ENCODE measurements around the gene TMOD1. TPM values are rescaled to one million over a fixed set of nuclear protein-coding genes. Genes with fewer than 3 reads are reported as not detected.

TMOD1 gene
- total RNA-seq, 1 experiment from 2014 or later = 1.0 TPM

GRCh38 chr9:97559111-97559514 lies 57.6 kb downstream of the TMOD1 start:
- ChIA-PET CTCF (interaction anchor here (1.7 kb wide), 1 partner anchor 40 kb away, joined by 7 read pairs; no protein-coding TSS in a partner anchor), POLR2A (no interaction called here)
- no peak overlapping the region for H3K27ac Mint-ChIP-seq

DNA sequence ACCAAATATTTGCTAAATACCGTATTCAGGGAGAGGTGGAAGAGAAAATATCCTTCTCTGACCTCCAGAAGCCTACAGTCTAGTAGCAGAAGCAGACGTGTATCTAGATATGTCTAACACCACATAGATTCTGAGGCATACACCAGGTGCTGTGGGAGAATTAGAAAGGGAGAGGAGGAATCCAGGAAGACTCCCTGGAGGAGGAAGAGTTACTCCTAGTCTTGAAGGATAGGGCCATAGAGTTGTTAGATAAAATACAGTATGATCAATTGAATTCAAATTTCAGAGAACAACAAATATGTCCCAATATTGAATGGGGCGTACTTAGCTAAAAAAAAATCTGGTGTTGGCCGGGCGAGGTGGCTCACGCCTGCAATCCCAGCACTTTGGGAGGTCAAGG lies 58.7 kb downstream of the TMOD1 start:
- ChIA-PET CTCF (interaction anchor here (0.9 to 2.6 kb wide), 2 partner anchors 39 to 73 kb away, joined by 3 to 11 read pairs; partner anchors contain the start of genes NCBP1 and TSTD2), POLR2A (no interaction called here)
- no peak overlapping the region for H3K27ac Mint-ChIP-seq
- H3K4me3 Mint-ChIP-seq = no peak overlapping the region
- no peaks in the 10 kb centered on the region for H3K9me3 Mint-ChIP-seq
- peaks cover 37% of the 10 kb centered on the region for H3K4me1 Mint-ChIP-seq
- no peaks in the 10 kb centered on the region for H3K36me3 Mint-ChIP-seq
- no peak for ATAC-seq
- no peaks in the 10 kb centered on the region for H3K27me3 Mint-ChIP-seq (ENCODE audit: low read depth)
- no peak for TF ChIP-seq CREB1 (CRISPR knock-in tag; IDR thresholded peaks at IDR 0.05)
- TF ChIP-seq IRF1 (CRISPR knock-in tag; IDR thresholded peaks at IDR 0.05) = no peak
- no peak for TF ChIP-seq ZNF219 (CRISPR knock-in tag; IDR thresholded peaks at IDR 0.05; ENCODE audit: borderline replicate concordance)
- no peak for TF ChIP-seq NR3C1 (CRISPR knock-in tag; conservative IDR thresholded peaks at IDR 0.05; ENCODE audit: low read depth)
- DNase-seq (ENCODE audit: low spot score) = no peak

More at GRCh38 chr9:97559111-97559514, 57.6 kb downstream of the TMOD1 start:
- Mint-ChIP-seq H3K27me3 (ENCODE audit: low read depth) (no peaks in the 10 kb centered on the region), H3K36me3 (no peaks in the 10 kb centered on the region), H3K4me1 (peaks cover 27% of the 10 kb centered on the region), H3K9me3 (no peaks in the 10 kb centered on the region), H3K4me3 (no peak overlapping the region)
- ATAC-seq (no peak), DNase-seq (ENCODE audit: low spot score) (no peak)
- TF ChIP-seq JUN (CRISPR knock-in tag; IDR thresholded peaks at IDR 0.05) = no peak
- TF ChIP-seq TCF7 (CRISPR knock-in tag; IDR thresholded peaks at IDR 0.05; ENCODE audit: low read depth) = no peak
- no peak for TF ChIP-seq TEAD4 (CRISPR knock-in tag; IDR thresholded peaks at IDR 0.05)

DNA sequence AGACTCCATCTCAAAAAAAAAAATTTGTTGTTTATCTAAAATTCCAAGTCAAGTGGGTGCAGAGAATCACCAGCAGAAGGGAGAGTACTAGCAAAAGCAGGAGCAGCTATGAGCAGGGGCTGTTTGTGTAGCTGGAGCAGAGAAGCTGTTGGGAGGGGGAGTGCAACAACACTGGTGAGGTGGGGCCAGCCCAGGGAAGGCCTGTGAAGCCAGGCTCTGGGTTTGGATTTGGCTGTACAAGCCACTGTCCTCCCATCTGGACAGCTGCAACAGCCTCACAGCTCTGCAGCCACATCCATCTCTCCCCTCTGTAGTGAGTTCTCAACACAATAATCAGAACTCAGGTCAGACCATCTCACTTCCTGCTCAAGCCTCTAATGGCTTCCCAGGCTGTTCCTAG lies 59.4 kb downstream of the TMOD1 start:
- no peaks in the 10 kb centered on the region for H3K27me3 Mint-ChIP-seq (ENCODE audit: low read depth)
- H3K36me3 Mint-ChIP-seq = no peaks in the 10 kb centered on the region
- CTCF ChIA-PET = interaction anchor here (0.9 to 2.6 kb wide), 3 partner anchors 38 to 74 kb away, joined by 3 to 11 read pairs (median 3); partner anchors contain the start of genes NCBP1 and TSTD2
- POLR2A ChIA-PET = no interaction called here
- H3K4me1 Mint-ChIP-seq = peaks cover 37% of the 10 kb centered on the region
- H3K4me3 Mint-ChIP-seq = no peak overlapping the region
- DNase-seq (ENCODE audit: low spot score) = no peak
- no peak for ATAC-seq
- TF ChIP-seq EMX1 (CRISPR knock-in tag; IDR thresholded peaks at IDR 0.05) (no peak), ELF4 (CRISPR knock-in tag; IDR thresholded peaks at IDR 0.05; ENCODE audit: low read depth) (no peak), NR1H2 (CRISPR knock-in tag; IDR thresholded peaks at IDR 0.05) (no peak), IRF1 (CRISPR knock-in tag; IDR thresholded peaks at IDR 0.05) (no peak), CREB1 (CRISPR knock-in tag; IDR thresholded peaks at IDR 0.05) (no peak), OVOL2 (CRISPR knock-in tag; IDR thresholded peaks at IDR 0.05; ENCODE audit: borderline replicate concordance) (no peak)
- no peak overlapping the region for H3K27ac Mint-ChIP-seq
- H3K9me3 Mint-ChIP-seq = no peaks in the 10 kb centered on the region

- Mint-ChIP-seq H3K27me3 (ENCODE audit: low read depth) (no peaks in the 10 kb centered on the region), H3K36me3 (no peaks in the 10 kb centered on the region), H3K27ac (0 out of 2 replicates have a peak overlapping the region, but pooled peaks have one; percentile 6), H3K4me3 (no peak overlapping the region), H3K9me3 (no peaks in the 10 kb centered on the region), H3K4me1 (peaks cover 33% of the 10 kb centered on the region)
- DNase-seq (ENCODE audit: low spot score) (no peak), ATAC-seq (no peak)
- CTCF ChIA-PET = interaction anchor here (1.2 to 2.6 kb wide), 3 partner anchors 37 to 74 kb away, joined by 3 to 11 read pairs (median 8); partner anchors contain the start of gene TMOD1
- TF ChIP-seq GRHL2 (CRISPR knock-in tag; IDR thresholded peaks at IDR 0.05; ENCODE audit: insufficient replicate concordance, severe bottlenecking) = no peak
- POLR2A ChIA-PET = no interaction called here
These were observed 60.0 kb downstream of the TMOD1 start for GRCh38 chr9:97561501-97561900.

- no peaks in the 10 kb centered on the region for H3K27me3 Mint-ChIP-seq (ENCODE audit: low read depth)
- CTCF ChIA-PET = interaction anchor here (1.2 to 2.6 kb wide), 2 partner anchors 36 to 61 kb away, joined by 8 to 11 read pairs; partner anchors contain the start of gene TMOD1
- ATAC-seq (no peak), DNase-seq (ENCODE audit: low spot score) (no peak)
- POLR2A ChIA-PET = no interaction called here
- H3K27ac Mint-ChIP-seq = no peak overlapping the region
- no peak for TF ChIP-seq EMX1 (CRISPR knock-in tag; IDR thresholded peaks at IDR 0.05)
- no peak for TF ChIP-seq NFYB (CRISPR knock-in tag; conservative IDR thresholded peaks at IDR 0.05; ENCODE audit: low read depth)
- TF ChIP-seq CREB1 (CRISPR knock-in tag; IDR thresholded peaks at IDR 0.05) = no peak
- TF ChIP-seq RORB (CRISPR knock-in tag; IDR thresholded peaks at IDR 0.05) = no peak
- no peak for TF ChIP-seq ERG (CRISPR knock-in tag; IDR thresholded peaks at IDR 0.05)
- TF ChIP-seq MLX (CRISPR knock-in tag; IDR thresholded peaks at IDR 0.05) = no peak
- TF ChIP-seq NFATC4 (CRISPR knock-in tag; IDR thresholded peaks at IDR 0.05) = no peak
- no peak for TF ChIP-seq RELA (CRISPR knock-in tag; IDR thresholded peaks at IDR 0.05; ENCODE audit: borderline replicate concordance)
- no peaks in the 10 kb centered on the region for H3K36me3 Mint-ChIP-seq
- peaks cover 27% of the 10 kb centered on the region for H3K4me1 Mint-ChIP-seq
- H3K9me3 Mint-ChIP-seq = no peaks in the 10 kb centered on the region
- H3K4me3 Mint-ChIP-seq = no peak overlapping the region
These were observed 61.1 kb downstream of the TMOD1 start for GRCh38 chr9:97562542-97562941.

All from WTC11 (cell line).